Loucy (cell line): ENCODE measurements around the gene CBX4.

Experiments used
- H2AFZ ChIP-seq: fragments of 200-600 bp; sonication (generic); 2 replicates; pipeline ENCODE4 v1.6.0; 2016; ENCODE audit warnings: antibody characterized with exemption, mild to moderate bottlenecking, low read length, moderate library complexity
- H3F3A ChIP-seq: fragments of 200-600 bp; 2 replicates; pipeline ENCODE4 v1.6.0; 2016; ENCODE audit warnings: antibody characterized with exemption, low read depth, mild to moderate bottlenecking
- H3K27me3 ChIP-seq: fragments of 200-600 bp; sonication (generic); 2 replicates; pipeline ENCODE4 v1.6.1; 2014; ENCODE audit warnings: low read length, mild to moderate bottlenecking; ENCODE audit not compliant: insufficient read depth, poor library complexity, severe bottlenecking
- H3K36me3 ChIP-seq: fragments of 200-600 bp; sonication (generic); 2 replicates; pipeline ENCODE4 v1.6.1; 2016; ENCODE audit warnings: low read length; ENCODE audit not compliant: insufficient read depth
- H3K4me1 ChIP-seq: fragments of 200-600 bp; sonication (generic); 2 replicates; pipeline ENCODE4 v1.5.1; 2014; ENCODE audit warnings: low read length, mild to moderate bottlenecking; ENCODE audit not compliant: insufficient read depth, poor library complexity, severe bottlenecking
- H3K4me2 ChIP-seq: fragments of 200-600 bp; sonication (generic); 2 replicates; pipeline ENCODE4 v1.6.0; 2014; ENCODE audit warnings: antibody characterized with exemption, low read length, low read depth, mild to moderate bottlenecking; ENCODE audit not compliant: poor library complexity, severe bottlenecking
- H3K4me3 ChIP-seq: fragments of 200-600 bp; sonication (generic); 2 replicates; pipeline ENCODE4 v1.5.1; 2014; ENCODE audit warnings: low read length, mild to moderate bottlenecking, mixed read lengths; ENCODE audit not compliant: poor library complexity, severe bottlenecking
- H3K79me2 ChIP-seq: fragments of 200-600 bp; sonication (generic); 2 replicates; pipeline ENCODE4 v1.6.1; 2014; ENCODE audit warnings: low read length; ENCODE audit not compliant: insufficient read depth
- H3K9ac ChIP-seq: fragments of 200-600 bp; sonication (generic); 2 replicates; pipeline ENCODE4 v1.6.0; 2014; ENCODE audit warnings: mild to moderate bottlenecking, low read depth, low read length, moderate library complexity; ENCODE audit not compliant: poor library complexity, severe bottlenecking
- H3K9me2 ChIP-seq: fragments of 200-600 bp; sonication (generic); replicated peaks from 2 replicates; pipeline ENCODE4 v1.6.1; 2016; ENCODE audit warnings: low read depth, low read length, mixed read lengths
- H3K9me3 ChIP-seq: fragments of 200-600 bp; sonication (generic); 2 replicates; pipeline ENCODE4 v1.6.1; 2014; ENCODE audit warnings: mild to moderate bottlenecking, antibody characterized with exemption, low read length, low read depth; ENCODE audit not compliant: insufficient read depth
- H4K20me1 ChIP-seq: fragments of 200-600 bp; sonication (generic); 2 replicates; pipeline ENCODE4 v1.6.0; 2014; ENCODE audit warnings: antibody characterized with exemption, low read length, mild to moderate bottlenecking; ENCODE audit not compliant: insufficient read depth, poor library complexity, severe bottlenecking
- EZH2phosphoT487 ChIP-seq: fragments of 200-600 bp; IDR thresholded peaks from 2 replicates; pipeline ENCODE4 v1.6.1; 2018; ENCODE audit warnings: antibody characterized with exemption, mild to moderate bottlenecking, moderate library complexity, borderline replicate concordance
- TF ChIP-seq, protein P1 (sequence below): fragments of 200-600 bp; sonication (generic); conservative IDR thresholded peaks from 2 replicates; pipeline ENCODE4 v1.5.1; 2014; ENCODE audit warnings: mild to moderate bottlenecking, antibody characterized with exemption, low read length

Gene CBX4

DNA sequence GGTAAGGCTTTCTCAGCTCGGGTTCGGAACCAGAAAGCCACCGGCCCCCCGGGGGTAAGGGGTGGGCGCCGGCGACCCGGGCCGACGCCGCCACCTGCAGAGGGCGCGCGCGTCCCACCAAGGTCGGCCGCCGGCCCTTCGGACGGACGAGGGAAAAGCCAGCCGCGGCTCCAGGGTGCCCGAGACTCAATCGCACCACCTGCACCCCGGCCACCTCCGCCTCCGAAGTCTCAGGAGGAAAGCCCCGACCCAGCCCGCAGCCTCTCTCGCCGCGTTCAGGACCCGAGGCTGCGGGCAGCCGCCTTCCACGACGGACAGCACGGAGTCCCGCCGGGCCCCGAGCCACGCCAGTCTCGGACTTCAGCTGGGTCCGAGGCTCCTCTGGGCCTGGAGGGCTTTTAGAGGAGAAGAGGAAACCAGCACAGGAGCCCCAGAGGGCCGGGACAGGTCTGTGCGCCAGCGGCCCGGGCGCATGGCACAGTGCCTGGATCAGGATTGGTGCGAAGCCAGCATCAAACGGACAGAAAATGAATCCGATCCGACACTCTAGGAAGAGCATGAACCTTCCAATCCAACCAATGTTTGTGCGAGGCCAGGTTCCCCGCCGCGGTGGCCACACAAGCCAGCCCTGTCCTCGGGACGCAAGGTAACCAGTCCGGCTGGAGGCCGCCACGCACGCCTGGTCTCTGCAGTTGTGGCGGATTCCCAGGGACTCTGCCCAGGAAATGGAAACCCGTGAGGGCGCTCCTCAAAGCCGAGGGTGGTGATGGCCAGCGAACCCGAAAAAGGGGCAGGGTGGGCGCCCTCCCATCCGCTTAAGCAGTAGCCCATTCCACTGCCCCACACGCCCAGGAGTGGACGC is 49.1 kb downstream of the CBX4 start:
- peaks cover 62% of the 10 kb centered on the region for H3K79me2 ChIP-seq
- H3K36me3 ChIP-seq: peaks cover 10% of the 10 kb centered on the region; the same call in 1 of the 2 replicates
- H3K4me2 ChIP-seq: peak overlapping the region; percentile 87
- peaks cover 13% of the 10 kb centered on the region; the same call in 1 of the 2 replicates for H3F3A ChIP-seq
- peak overlapping the region; percentile 78 for H3K4me3 ChIP-seq
- H2AFZ ChIP-seq: peak overlapping the region; percentile 69
- H4K20me1 ChIP-seq: peaks cover 40% of the 10 kb centered on the region
- H3K9me2 ChIP-seq: no peaks in the 10 kb centered on the region
- TF ChIP-seq EZH2phosphoT487: no peak
- TF ChIP-seq, protein P1, sequence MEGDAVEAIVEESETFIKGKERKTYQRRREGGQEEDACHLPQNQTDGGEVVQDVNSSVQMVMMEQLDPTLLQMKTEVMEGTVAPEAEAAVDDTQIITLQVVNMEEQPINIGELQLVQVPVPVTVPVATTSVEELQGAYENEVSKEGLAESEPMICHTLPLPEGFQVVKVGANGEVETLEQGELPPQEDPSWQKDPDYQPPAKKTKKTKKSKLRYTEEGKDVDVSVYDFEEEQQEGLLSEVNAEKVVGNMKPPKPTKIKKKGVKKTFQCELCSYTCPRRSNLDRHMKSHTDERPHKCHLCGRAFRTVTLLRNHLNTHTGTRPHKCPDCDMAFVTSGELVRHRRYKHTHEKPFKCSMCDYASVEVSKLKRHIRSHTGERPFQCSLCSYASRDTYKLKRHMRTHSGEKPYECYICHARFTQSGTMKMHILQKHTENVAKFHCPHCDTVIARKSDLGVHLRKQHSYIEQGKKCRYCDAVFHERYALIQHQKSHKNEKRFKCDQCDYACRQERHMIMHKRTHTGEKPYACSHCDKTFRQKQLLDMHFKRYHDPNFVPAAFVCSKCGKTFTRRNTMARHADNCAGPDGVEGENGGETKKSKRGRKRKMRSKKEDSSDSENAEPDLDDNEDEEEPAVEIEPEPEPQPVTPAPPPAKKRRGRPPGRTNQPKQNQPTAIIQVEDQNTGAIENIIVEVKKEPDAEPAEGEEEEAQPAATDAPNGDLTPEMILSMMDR: peak; percentile 64
- H3K9ac ChIP-seq: peak overlapping the region; percentile 83
- peaks cover 35% of the 10 kb centered on the region for H3K4me1 ChIP-seq
- H3K9me3 ChIP-seq: no peaks in the 10 kb centered on the region
- no peaks in the 10 kb centered on the region for H3K27me3 ChIP-seq

DNA sequence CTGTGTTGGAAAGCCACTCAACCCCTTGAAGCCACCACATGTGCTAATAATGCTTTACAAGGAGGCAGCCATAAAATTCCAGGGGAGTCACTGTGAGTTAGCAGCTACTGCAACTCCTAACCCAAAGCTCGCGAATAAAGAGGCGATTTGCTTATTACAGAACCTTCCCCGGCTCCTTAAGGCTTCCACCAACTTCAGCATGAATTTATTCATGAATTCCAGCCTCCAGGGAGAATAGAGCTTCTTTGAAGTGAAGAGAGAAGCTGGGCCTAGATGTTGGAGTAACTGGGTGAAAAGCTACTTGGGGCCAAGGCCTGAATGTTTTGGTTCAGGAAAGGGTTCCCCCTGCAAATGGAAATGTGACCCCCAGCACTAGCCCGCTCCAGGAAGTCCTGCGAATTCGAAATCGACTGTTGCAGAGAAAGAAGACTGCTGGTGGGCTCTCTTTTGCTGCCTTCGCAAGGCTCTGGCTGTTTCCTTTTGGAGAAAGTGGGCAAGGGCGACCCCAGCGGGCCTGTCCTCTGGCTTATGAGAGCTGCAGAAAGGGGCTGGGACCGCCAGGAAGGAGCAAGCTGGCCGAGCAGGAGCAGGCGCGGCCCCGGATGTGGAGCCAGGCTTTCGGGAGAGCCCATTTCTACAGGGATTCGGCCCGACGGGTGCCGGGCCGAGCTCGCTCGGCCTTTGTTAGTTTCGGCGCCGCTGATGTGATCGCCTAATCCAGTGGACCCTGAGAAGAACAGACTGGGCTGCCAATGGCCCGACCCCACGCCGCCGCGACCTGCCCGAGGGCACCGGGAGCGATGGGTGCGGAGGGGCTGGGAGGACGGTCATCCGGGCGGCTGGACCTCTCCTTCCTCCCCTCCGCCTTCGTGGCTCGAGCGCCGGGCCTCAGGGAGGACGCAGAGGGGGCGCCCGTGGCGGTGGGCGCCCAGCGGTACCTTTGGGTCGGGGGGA is 50.0 kb downstream of the CBX4 start:
- peaks cover 13% of the 10 kb centered on the region; the same call in 1 of the 2 replicates for H3F3A ChIP-seq
- H3K36me3 ChIP-seq: peaks cover 12% of the 10 kb centered on the region; the same call in 1 of the 2 replicates
- no peaks in the 10 kb centered on the region for H3K9me2 ChIP-seq
- no peaks in the 10 kb centered on the region for H3K27me3 ChIP-seq
- peak overlapping the region; percentile 87 for H3K4me2 ChIP-seq
- peaks cover 40% of the 10 kb centered on the region for H4K20me1 ChIP-seq
- H3K9ac ChIP-seq: peak overlapping the region; percentile 83
- peaks cover 62% of the 10 kb centered on the region for H3K79me2 ChIP-seq
- H2AFZ ChIP-seq: peak overlapping the region; percentile 69
- peak overlapping the region; percentile 78 for H3K4me3 ChIP-seq
- no peaks in the 10 kb centered on the region for H3K9me3 ChIP-seq
- peaks cover 26% of the 10 kb centered on the region for H3K4me1 ChIP-seq
- no peak for TF ChIP-seq EZH2phosphoT487
- TF ChIP-seq, protein P1: no peak

GRCh38 chr17:79788455-79788854 is 50.8 kb downstream of the CBX4 start:
- no peak overlapping the region for H2AFZ ChIP-seq
- H3K9me3 ChIP-seq: no peaks in the 10 kb centered on the region
- H3K4me3 ChIP-seq: no peak overlapping the region
- peaks cover 63% of the 10 kb centered on the region for H3K79me2 ChIP-seq
- H3F3A ChIP-seq: peaks cover 11% of the 10 kb centered on the region; the same call in 1 of the 2 replicates
- H3K9me2 ChIP-seq: no peaks in the 10 kb centered on the region
- H3K27me3 ChIP-seq: no peaks in the 10 kb centered on the region
- H3K4me1 ChIP-seq: peaks cover 20% of the 10 kb centered on the region
- peak overlapping the region; percentile 83 for H3K9ac ChIP-seq
- TF ChIP-seq EZH2phosphoT487: no peak
- TF ChIP-seq, protein P1: no peak
- H4K20me1 ChIP-seq: peaks cover 41% of the 10 kb centered on the region
- peaks cover 20% of the 10 kb centered on the region; the same call in 1 of the 2 replicates for H3K36me3 ChIP-seq
- H3K4me2 ChIP-seq: no peak overlapping the region
